HG02884 (cell line): ENCODE data around the gene FNDC3B.

ENCODE experiments used
- ATAC-seq: cut with Tn5 transposase; IDR thresholded peaks from one replicate; pipeline ENCODE4 v1.9.1; 2021; ENCODE audit warnings: mild to moderate bottlenecking, moderate library complexity; ENCODE audit not compliant: unreplicated experiment

The FNDC3B gene

DNA sequence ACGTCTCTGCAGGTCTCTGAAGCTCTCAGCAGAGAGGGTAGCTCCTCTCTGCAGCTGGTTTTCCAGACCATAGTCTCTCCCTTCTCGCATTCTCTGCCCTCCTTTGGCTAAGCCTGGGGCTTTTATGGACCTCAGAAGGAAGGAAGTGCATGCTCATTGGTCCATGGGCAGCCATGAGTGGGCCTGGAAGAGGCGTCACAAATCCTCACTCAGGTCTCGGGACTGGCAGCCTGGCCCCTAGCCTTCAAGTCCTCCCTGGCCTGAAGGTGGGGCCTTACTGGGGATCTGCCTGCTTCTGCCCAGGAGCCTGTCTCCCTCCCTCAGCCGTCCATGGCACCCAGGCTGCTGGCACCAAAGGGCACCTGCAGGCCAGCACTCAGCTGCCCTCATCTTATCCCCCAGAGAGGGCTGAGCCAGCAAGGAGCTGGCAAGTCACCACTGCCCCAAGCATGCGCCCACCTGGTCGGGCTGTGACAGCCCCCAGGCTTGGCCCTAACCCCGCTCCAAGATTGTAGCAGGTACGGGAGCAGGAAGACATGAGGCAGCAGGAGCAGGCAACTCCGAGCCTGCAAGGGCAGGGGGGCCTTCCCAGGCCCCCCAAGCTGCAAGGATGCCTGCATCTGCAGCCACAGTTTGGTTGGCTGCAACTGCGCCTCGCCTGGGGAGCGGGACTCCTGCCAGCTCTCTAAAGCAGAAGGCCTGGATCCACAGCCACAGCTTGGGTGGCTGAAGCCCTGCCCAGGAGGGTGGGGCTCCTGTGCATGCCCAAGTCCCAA lies 371.5 kb downstream of the FNDC3B start:
- no peak for ATAC-seq

DNA sequence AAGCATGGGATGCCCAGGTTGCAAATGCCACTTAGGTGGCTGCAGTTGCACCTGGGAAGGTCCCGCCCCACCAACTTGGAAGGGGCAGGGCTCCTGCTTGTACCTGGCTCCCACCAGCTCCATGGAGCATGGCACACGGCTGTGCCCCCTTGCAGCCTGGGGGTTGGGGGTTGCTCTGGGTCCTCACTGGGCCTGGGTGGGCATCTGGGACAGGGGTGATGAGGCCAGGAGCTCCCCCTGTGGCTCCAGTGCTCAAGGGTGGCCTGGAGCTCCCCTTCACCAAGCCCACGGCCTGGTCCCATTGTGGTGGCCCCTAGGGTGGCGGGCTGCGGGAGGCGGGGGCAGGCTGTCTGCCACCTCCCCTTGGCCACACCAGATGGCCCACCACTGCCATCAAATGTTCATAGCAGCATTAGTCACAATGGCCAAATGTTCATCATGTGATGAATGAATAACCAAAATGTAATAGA lies 372.1 kb downstream of the FNDC3B start:
- ATAC-seq, result no peak

DNA sequence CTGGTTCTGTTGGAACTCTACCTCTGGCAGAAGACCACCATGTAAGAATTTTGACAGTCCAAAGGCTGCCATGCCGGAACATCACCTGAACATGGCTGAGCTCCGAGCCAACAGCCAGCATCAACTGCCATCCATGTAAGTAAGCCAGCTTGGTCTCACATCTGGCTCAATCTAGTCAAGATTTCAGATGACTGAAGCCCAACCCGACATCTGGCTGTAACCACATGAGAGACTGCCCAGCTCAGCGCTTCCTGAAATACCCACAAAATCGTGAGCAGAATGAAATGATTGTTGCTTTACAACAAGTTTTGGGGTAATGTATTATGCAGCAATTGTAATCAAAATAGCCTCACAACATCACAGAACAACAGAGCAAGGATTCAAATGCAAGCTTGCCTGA lies 375.9 kb downstream of the FNDC3B start:
- no peak for ATAC-seq

DNA sequence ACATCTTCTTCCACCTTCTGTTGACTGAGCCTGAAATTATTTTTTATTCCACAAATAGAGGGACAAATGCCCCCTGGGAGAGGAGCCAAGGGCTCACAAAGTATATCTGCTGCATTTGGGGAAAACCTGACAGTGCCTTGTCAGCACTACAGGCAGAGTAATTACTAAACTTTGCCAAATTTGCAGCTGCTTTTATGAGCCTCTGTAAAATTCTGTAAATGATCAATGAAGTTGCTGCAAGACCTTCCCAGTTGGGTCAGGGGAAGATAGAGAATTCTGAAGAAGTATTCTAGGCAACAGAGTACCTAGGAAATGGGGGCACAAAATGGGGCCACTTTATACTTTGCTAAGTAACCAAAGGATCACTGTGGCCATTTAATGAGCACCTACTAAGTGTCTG lies 398.3 kb downstream of the FNDC3B start:
- ATAC-seq, result no peak

DNA sequence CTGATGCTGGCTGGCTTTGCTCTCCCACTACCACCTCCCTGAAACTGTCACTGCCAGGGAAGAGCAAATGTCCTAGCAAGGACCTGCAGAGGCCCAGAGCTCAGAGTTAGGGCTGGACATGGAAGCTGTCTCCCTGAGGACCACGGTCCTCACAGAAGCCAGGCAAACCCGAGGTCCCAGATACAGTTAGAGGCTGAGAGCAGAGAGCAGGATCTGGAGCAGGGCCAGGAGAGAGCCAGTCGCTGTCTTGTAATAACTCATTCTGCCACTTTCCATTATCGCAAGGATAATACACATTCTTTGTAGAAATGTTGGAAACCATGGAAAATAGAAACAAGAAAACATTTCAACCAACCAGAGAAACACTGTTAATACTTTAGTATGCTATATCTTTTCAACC lies 398.8 kb downstream of the FNDC3B start:
- ATAC-seq, result no peak

DNA sequence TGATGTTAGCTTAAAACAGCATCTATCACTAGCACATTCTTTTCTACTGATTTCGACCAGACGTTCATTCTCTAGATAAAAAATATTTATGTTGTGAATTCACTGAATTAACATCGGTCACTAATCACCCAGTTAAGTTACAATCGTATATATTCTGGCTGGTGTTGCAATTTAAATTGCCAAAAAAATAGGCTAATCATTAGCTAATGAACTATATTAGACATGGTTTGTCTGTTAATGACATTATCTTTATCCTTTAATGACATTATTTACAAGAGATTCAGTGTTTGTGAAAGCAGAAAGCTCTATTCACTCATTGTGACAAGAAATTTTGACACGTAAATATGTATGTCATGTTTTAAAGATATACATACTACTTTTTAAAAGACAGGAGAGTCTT lies 402.2 kb downstream of the FNDC3B start:
- no peak for ATAC-seq

DNA sequence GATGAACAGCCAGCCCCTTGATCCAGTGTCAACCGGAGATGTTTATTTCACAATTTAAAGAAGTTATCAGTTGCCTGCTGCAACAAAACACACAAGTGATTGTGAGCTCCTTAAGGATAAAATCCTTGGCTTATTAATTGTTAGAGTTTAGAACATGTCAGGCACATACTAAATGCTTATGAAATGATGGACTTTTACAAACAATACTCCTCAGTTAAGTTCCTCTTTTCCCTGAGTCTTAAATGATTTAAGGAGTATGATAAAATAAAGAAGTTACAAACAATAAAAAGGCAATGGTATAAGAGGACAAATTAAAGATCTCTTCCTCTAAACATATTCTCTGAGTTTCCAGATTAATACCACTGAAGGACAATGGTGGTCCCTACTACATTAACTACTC lies 403.2 kb downstream of the FNDC3B start:
- ATAC-seq, result no peak

DNA sequence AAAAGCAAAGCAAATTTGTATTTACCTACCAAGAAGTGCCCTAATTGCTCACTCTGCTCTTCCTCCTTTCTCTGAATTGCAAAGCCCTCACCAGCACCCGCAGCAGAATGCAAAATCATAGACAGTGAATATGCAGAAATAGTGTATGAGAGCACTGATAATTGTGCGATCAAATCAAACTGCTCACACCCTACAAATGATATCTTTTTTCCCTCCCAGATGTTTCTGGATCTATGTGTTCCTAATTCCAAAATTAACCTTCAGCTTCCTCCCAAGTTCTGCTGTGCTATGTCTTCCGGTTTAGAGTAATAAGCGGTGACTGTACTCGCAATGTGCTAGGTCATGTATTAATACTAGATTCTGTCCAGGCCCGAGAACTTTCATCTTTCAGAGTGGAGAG lies 405.4 kb downstream of the FNDC3B start:
- ATAC-seq, result no peak

DNA sequence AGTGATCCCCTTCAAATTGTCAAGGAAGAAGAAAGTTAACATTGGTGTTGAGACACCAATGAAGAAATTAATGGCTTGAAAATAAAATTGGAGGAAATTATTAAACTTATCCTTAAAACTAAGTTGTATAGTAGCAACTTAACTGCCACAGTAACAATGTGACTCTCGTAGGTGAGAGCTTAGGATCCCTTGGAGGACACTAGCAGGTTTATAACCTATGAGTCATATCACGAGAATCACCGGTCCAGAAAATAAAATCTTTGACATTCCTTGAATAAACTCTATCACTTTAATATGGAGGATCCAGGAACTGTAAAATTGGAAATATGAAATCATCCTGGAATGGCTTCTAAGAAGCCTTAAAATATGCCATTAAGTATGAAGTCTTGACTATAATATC lies 406.8 kb downstream of the FNDC3B start:
- ATAC-seq, result no peak

DNA sequence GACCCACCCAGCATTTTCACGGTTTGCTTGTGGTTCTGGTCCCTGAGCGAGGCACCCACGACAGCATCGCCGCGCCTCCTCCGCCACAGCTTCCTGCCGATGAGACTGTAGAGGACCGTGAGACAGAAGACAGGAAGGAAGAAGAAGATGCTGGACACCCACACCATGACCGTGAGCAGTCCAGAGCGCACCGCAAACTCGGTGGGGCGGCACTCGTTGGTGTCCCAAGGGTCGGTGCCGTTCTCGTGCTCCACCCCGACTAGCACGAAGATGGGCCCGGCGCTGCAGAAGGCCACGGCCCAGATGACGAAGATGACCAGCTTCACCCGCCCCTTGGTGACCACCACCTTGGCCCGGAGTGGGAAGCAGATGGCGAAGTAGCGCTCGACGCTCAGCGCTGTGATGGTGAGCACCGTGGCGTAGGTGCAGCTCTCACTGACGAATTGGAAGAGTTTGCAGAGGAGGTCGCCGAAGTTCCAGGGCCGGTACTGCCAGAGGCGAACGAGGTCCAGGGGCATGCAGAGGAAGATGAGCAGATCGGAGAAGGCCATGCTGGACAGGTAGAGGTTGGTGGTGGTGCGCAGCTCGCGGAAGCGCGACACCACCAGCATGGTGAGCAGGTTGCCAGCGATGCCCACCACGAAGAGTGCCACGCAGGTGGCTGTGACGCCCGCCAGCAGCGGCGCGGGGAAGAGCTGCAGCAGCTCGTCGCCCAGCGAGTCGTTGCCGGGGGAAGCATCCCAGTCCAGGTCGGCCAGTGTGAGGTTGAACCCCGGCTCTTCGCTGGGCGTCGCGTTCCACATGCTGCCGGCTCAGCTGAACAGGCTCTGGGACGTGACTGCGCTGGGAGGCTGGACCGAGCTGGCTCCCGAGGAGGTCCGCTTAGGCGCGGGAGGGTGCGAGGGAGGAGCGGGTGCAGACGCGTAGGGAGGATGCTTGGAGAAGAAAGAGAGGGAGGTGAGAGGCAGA lies 408.5 kb downstream of the FNDC3B start, which contains the start of gene GHSR:
Gene GHSR (minus strand): TSS at position 846 of the 969 bp plus-strand sequence. CDS start 43 bp downstream, at position 803.
- ATAC-seq, result no peak

DNA sequence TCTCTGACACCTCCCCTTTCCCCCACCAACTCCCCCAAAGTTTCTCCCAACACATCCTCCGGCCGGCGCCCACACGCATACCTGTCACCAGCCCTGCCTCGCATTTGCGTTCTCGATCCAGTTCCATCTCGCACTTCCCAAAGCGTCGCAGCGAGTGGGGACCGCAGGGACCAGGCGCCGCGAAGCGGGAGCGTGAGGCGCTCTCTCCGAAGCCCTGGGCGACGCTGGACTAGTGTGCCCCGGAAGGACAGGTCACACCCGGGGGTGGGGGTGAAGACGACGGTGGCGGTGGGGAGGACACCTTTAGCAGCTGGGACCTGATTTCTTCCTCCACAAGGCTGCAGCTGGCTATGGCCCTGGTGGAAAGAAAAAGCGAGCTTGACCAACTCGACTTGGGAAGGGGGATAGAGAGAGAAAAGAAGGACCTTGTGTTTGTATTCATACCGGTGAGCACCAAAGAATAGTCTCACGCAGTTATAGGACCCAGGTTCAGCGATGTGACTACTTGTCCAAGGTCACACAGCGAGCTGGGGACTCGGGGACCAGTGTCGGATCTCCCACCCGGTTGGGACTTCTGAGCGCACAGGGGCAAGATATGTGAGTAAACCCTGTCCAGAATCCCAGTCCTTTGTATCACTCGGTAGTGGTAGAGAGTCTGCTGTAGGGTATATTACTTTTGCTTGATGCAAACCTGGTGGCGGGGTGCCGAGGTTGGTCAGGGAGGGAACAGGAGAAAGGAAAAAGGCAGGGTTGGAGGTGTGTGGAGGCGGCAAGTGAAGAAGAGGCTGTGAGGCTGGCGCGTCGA lies 409.5 kb downstream of the FNDC3B start:
- ATAC-seq, result no peak

DNA sequence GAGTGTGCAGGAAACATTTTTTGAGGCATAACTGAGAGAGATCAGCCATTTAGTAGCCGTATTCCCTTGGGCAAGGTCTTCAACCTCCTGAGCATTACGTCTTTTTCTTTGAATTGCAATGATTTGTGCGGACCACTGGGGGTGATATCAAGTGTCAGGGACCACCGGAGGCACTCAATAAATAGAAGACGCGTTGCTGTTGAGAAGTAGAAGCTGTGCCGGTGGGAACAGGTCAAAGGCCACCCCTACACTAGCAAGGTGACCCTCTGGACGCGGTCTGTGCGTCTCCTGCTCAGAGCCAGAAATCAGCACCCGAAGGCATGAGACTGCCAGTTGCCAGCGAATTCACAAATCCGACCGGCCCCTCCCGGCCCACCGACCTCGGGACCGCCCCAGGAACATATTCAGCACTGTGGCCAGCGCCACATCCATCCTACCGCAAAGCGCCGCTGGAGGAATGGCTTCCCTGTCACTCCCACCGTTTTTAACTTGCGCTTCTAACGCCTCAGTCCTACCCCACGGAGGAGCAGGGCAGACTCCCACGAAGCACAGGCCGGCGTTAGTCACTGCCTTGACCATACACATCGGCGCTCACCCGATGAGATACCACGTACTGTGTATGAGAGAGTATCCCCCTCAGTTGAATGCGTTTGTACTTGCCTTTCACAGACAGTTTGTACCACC lies 410.2 kb downstream of the FNDC3B start:
- ATAC-seq, result no peak
